DMS114 treated with DMSO at 0.1 percent for 48 hours (cell line): ENCODE results near the gene FAM168B.
"Not testable (repeated sequence)": the region's sequence is repeated elsewhere in the genome, so short reads cannot be mapped to it uniquely, and the experiment has no call there.

ENCODE experiments used
- DNase-seq: peaks from one replicate; lab custom pipeline; 2025; ENCODE audit not compliant: unreplicated experiment; lab: John Stamatoyannopoulos, UW

Gene FAM168B, protein sequence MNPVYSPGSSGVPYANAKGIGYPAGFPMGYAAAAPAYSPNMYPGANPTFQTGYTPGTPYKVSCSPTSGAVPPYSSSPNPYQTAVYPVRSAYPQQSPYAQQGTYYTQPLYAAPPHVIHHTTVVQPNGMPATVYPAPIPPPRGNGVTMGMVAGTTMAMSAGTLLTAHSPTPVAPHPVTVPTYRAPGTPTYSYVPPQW

DNA sequence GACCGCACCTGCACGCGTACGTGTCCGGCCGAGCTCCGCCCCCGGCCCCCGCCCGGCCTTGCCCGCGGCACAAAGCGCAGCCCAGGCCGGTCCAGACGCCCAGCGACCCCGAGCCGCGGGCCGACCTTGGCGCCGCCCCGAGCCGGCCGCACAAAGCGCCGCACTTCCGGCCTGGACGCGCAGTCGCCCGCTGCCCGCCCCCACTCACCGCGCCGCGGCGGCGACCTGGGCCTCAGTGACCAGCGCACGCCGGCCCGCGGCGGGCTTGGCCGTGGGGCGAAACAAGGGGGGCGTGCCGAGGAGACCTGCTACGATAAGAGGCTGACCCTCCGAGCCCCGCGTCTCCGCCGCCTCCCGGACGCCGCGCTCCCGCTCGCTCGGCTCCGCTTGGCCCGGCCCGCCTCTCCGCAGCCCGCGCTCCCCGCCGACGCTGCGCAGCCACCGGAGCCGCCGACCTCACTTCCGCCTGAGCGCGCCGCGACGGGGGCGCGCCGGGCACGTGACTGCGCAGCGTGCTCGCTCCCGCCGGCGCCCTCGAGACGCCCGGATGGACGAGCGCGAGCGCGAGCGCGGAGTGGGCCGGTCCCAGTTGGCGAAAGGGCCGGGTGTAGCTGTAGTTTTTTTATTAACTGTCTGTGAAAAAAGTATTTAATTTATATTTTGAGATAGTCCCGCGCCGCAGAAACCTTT is at the start of gene FAM168B:
FAM168B (minus strand) TSS at position 455 of the 690 bp plus-strand sequence. CDS start 10,814 bp downstream, outside the sequence.
- peak; percentile 52 for DNase-seq

DNA sequence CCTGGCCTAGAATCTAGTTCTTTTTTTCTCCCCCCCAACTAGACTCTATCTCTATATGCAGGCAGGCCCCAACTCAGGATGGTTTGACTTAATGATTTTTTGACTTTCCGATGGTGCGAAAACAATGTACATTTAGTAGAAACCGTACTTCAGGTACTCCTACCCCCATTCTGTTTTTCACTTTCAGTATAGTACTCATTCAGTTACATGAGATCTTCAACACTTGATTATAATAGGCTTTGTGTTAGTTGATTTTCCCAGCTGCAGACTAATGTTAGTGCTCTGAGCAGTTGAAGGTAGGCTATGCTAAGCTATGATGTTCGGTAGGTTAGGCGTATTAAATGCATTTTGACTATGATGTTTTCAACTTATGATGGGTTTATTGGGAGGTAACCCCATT is 49.6 kb upstream of the FAM168B start:
- DNase-seq: no peak

DNA sequence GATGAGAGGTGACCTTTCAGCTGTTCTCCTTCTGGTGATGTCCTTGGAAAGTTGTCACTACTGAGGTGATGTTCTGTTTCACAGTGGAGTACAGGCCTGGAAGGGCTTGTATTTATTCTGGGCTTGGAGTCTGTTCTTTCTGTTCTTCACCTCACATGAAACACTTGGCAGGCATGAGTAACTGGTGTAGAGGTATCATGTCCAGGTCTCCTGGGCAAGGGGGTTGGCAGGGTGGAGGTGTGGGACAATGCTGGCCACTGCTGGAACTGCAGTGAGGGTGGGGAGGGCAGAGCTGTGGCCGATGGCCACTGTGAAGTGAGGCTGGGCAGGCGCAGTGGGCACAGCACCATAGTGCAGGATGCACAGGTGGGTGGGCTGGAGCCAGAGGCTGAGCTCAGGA is 47.3 kb upstream of the FAM168B start:
- DNase-seq: no peak

DNA sequence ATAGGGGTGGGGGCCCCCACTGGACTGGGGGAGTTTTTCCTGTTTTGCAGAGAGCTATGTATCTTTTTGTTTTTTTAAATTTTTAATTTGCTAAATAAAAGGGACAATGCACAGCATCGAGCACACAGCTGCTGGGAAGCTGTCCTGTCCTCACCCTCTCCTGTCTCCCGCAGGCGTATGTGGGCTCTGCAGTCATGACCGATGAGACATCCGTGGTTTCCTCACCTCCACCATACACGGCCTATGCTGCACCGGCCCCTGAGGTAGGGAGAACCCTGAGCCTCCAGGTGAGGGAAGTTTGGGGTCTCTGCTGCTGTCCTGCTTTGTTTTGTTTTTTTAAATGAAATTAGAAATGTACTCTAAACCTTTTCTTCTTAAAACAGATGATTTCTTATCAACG is 39.5 kb upstream of the FAM168B start:
- DNase-seq: no peak

DNA sequence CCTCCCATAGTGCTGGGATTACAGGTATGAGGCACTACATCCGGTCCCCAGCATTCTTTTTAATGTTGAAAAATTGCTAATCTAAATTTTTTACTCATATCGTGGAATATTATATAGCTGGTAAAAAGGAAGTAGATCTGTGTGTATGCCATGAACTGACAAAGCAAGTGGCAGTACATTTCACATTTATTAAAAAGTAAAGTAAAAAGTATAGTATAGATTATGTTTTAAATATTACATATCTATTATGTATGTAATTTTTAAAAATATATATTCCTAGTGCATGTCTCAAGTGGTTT is 37.0 kb upstream of the FAM168B start:
- DNase-seq: no peak

DNA sequence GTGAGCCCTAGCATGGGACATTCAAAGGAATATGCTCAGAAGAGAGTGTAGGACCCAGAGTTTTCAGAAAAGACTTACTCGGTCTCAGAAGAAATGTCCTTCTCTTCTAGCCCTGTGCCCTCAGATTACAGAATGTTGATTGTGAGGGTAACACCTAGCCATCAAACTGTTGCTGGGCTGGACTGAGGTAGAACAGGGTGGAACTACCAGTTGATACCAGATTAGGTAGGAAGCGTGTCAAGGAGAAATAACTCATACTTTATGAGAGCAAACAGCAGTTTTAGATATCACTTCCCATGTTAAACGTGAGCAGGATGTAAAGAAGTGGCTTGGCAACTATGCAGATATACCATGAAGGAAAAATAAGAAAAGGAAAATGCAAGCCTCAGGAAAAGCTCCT is 34.7 kb upstream of the FAM168B start:
- DNase-seq: no peak

DNA sequence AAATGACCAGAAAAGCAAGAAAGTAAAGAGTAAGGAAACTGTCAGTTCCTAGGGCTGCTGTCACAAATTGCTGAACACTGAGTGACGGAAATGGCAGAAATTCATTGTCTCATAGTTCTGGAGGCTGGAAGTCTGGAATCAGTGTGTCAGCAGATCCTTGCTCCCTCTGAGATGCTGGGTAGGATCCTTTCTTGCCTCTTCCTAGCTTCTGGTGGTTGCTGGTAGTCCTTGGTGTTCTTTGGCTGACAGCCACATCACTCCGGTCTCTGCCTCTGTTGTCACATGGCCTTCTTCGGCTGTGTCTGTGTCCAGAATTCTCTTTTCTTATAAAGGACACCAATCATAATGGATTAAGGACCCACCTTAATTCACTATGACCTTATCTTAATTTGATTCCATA is 33.8 kb upstream of the FAM168B start:
- no peak for DNase-seq

DNA sequence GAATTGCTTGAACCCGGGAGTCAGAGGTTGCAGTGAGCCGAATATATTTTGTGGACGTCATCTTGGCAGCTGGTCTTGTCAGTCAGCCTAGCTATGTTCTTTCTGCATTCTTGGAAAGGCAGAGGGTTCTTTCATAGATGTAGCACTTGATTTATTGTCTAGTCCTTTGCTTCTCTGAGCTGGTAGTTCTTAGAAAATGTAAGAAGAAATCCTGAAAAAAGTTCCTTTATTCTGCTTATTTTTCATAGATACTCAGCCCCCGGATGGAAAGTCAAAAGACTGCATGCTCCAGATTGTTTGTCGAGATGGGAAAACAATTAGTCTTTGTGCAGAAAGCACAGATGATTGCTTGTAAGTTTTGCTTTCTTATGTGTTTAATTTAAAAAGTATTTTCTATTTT is 33.2 kb upstream of the FAM168B start:
- DNase-seq: no peak

DNA sequence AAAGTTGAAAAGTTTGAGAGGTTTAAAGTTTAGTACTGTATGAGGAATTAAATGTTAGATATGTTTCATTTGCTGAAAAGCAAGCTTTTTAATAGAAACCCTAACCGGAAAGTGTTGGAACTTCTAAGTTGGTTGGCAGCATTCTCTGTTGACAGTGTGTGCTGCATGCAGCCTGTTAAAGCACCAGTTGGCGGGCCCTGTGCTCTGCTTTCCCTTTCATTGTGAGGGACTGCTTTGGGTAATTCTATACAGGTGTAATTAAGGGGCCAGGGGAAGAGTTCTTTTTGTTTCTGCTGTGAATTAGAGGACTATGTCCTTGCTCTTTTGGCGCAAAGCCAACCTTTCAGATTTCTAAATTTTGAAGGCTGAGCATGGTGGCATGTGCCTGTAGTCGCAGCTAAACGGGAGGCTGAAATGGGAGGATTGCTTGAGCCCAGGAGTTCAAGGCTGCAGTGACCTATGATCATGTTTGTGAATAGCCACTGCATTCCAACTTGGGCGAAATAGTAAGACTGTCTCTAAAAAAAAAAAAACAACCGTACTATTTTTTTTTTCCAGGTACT is 32.0 kb upstream of the FAM168B start:
- DNase-seq: no peak

DNA sequence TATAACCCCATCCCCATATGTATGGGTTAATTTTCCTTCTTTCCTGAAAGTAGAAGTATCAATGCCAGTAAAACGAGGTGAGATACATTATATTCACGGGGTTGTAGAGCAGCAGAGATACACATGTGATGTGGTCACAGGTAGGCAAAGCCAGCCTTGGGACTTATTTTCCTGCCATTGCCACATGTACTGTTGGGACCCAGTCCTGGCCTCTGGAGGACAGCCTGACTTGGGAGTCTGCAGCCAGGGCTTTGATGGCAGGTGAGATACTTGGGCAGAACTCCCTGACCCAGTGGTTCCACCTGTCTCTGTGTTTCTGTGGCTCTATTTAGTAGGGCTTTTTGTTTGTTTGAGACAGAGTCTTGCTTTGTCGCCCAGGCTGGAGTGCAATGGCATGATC is 29.9 kb upstream of the FAM168B start:
- no peak for DNase-seq

DNA sequence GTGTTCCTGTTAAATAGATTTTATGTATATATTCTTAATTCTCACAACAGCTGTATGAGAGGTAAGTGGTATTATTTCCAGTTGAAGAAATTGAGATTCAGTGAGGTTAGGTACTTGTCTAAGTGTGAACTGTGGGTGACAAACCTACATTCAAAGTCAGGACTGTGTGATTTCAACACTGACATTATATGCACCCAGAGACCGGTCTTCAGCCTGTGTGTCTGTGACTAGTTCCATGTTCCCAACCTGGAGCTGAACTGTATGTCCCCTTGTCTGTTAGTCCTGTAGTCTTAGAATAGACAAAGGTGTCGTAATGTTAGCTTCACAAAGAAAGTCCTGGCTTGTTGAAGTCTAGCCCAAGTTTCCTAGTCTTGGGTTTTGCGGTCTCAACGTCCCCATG is 29.2 kb upstream of the FAM168B start:
- no peak for DNase-seq

DNA sequence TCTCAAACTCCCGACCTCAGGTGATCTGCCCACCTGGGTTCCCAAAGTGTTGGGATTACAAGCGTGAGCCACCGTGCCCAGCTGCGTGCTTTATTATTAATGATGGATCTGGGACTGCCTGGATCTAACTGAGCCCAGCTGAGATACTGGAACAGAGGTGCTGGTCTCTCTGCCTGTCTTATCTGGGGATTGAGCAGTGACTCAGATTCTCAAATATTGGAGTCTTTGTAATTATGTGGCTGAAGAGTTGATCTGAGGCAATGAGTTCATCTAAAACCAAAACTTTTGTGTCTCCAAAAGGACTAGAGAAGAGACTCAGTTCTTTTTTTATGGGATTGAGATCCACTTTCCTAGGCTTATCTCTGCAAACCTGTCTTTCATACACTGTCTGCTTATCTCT is 28.2 kb upstream of the FAM168B start:
- no peak for DNase-seq

DNA sequence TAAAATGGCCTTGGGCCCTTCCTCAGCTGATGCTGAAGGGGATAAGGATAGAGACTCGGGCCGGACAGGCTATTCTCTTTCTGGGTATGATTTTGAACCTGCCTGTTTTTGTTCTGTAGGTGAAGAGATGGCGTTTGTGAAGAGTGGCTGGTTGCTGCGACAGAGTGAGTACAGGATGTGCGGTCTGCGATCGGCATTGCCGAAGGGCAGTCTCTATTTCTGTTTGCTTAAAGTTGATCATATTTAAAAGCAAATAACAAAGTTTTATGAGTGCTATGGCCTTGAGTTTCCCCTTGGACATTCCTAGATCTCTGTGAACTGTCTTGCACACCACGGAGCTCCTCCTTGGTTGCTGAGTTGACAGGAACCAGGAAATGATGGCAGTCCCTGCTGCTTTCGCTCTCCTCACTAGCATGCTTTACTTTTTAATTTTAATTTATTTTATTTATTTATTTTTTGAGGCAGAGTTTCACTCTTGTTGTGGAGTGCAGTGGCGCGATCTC is 27.6 kb upstream of the FAM168B start:
- no peak for DNase-seq

DNA sequence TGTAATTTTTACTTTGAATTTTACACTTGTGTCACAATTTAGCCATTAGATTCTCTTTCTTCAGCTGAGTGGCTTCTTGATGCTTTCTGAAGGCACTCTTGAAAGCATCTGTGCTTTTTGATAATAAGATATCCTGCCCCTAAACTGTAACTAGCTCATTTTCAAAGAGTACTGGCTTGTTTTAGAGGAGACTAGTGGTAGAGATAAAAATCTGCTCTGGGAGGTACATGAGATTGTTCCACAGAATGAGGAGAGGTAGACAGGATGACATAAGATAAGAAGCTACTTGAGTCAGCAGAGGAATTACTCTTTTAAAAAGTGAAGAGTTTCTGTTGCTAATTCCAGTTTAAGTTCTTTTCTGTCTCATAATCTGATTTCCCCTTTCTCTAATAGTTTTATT is 22.5 kb upstream of the FAM168B start:
- DNase-seq: no peak

DNA sequence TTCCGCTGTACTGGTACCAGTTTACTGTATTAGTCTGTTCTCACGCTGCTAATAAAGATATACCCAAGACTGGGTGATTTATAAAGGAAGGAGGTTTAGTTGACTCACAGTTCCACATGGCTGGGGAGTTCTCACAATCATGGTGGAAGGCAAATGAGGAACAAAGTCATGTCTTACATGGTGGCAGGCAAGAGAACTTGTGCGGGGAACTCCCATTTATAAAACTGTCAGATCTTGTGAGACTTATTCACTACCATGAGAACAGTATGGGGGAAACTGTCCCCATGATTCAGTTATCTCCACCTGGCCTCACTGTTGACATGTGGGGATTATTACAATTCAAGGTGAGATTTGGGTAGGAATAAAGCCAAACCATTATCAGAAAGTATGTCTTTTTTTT is 21.7 kb upstream of the FAM168B start:
- not testable (repeated sequence) for DNase-seq

DNA sequence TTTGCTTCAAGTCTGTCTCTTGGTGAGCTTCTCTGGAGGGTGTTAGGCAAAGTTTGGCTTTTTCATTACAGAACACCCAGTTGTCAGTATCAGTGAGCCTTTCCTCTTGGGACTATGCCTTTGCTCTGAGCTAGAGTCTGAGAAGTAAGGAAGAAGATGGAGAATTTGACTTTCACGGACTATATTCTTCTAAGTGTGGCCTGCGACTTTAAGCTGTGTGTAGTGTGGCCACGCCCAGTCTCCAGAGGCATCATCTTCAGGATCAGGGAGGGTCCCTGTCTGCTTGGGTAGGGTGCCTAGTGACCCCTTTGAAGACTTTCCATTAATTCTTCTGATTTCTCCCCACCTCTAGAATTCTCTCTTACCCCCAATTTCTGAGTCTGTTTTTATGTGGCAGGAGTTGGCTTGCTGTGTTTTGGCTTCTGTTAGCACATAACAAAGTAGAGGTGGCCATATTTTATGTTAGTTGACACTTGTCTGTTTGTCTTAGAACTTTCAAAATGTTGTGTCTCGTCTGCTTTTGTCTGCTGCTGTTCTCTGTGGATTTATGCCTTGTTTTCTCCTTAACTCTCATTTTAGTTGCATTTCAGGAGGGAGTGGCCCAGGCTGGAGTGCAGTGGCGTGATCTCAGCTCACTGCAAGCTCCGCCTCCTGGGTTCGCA is 20.4 kb upstream of the FAM168B start:
- DNase-seq: no peak

DNA sequence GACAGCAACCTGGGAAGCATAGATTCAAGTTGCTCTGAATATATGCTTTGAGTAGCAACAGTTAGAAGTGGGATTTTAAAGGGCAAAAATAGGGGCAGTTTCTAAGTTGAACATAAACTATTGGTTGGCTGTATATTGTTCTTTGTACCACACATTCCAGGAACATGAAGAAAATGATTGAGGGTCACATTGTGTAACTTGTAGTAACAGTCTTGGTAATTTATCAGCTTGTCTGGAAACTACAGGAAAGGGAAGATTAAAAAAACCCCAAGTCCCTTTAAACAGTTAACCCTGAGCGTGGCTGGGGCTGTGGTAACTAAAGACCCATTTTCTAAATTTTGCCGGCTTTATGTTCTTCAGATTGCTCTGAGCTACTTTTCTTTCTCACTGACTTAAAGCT is 19.3 kb upstream of the FAM168B start:
- DNase-seq: no peak

DNA sequence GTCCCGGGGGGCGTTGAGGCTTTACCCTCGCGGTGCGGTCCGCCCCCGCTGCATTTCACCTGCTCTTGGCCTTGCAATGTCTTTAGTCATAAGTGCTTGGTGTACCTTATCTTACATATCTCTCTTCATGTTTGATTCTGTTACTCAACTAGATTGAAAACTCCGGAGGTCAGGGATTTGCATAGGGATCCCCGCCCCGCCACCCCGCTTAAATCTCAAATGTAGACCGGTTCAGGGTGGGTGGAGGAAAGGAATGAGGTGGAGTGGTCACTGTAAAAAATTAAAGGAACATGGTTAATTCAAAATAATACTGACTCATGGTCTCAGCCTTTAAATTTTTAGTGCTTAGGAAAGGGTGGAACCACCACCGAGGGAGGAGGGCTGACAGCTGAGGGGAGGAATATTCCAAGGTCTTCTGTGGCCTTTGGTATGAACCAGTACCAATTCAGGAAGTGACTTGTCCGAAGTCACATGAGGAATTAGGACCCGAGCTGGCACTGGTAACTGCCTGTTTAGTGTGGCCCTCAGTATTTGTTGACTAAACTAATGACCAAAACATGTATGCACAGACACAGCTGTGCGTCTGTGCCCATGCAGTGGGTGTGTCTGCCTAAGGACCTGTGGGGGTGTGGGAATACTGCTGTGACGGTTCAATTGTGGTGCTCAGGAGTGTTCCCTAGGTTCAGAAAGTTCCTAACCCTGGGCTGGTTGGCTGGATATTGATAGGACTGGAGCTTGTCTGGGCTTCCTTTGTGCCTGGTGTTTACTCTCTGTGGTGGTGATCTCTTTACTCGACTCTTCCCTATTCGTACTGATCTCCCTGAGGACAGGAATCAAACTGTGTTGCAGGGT is 12.9 kb upstream of the FAM168B start:
- DNase-seq: no peak

DNA sequence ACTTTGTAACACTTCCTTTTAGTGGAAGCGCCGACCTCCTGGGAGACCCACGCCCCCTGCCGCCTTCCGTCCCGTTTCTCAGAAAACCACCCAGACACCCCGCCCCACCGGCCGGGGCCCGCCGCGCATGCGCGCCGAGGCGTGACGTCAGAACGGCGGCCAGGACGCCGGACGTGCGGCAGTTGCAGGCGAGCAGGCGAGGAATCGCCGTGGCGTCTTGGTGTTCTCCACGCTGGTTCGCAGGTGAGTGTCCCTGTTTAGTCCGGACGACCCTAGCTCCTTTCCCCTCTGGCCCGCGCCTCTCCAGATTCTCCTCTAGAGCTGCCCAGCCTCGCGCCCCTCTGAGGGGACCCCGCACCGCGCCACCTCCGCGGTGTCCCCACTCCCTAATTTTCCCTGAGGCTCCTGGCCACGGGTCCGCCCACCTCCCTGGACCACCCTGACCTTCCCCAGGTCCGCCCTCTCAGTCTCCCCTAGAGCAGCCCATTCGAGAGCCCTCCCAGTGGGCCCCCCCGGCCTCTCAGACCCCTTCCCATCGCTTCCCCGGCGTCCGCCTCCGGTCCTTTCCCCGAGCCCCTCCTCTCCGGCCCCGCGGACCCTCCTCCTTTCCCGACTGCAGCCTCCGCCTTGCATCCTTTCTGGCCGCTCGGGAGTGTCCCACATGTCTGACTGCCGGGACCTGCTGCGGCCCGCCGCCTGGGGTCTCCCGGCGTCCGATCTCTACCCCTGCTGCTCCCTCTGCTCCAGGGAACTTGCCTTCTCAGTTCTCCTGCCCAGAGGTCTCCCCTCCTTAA is 12.1 kb upstream of the FAM168B start, which contains the start of gene PLEKHB2:
PLEKHB2 (plus strand) TSS at position 181 of the 794 bp plus-strand sequence. CDS start 15,606 bp downstream, outside the sequence.
- DNase-seq: peak; percentile 65

DNA sequence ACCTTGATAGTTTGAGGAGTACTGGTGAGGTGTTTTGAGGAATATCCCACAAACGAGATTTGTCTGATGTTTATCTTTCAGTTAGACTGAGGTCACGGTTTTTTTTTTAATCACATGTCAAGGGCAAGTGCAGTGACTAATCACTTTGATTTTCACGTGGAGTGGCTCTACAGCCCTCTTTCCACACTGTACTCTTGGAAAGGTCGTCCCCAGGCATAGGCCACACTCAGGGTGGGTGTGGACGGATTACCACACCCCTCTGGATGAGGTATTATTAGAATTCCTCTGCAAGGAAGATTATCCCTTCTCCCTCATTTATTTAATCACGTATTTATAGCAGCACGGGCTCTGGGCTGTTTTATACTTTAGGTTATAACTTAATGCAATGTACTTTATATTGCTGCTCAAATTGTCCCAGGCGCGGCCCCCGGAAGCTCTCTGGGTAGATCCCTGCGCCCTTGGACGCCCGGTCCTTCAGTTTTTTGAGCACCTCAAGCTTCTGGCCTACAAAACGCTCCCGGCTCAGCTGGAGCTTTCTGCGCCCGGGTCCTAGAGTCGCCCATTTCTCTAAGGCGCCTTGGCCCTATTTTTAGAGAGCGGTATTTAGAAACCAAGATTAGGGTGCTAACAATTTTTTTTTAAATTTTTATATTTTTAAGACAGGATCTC is 11.4 kb upstream of the FAM168B start:
- peak; percentile 65 for DNase-seq
